Measurements from ENCODE around the gene KANK3. TPM values are rescaled to one million over a fixed set of nuclear protein-coding genes. Genes with fewer than 3 reads are reported as not detected.
A peak's percentile ranks its signal among the peaks of the same experiment; 100 is the strongest.

Gene KANK3
- total and polyA plus RNA-seq, 9 of the 15 experiments (the other 6 are each of a cell fraction or from before 2014, with no cell fraction given) = 0.03 to 0.40 (median 0.08) TPM; not detected in 6

GRCh38 chr19:8304841-8305621, 38.0 kb downstream of the KANK3 start (continued):
- TF ChIP-seq TFAP4 (CRISPR knock-in tag; IDR thresholded peaks at IDR 0.05; ENCODE audit: borderline replicate concordance) (peak; percentile 37; the same call in 1 of the 2 replicates), CREBBP (IDR thresholded peaks at IDR 0.05; ENCODE audit: low read depth, low read length) (no peak), TARDBP (IDR thresholded peaks at IDR 0.05) (no peak)

GRCh38 chr19:8302734-8303133, 40.3 kb downstream of the KANK3 start:
- FAIRE-seq (no peak), DNase-seq (ENCODE audit: extremely low read depth in 1 of 4, low spot score in 3 of 4) (no peak), ATAC-seq (no peak)
- Histone ChIP-seq H3K9me1 (ENCODE audit: control insufficient read depth, insufficient read depth, low read length) (no peaks in the 10 kb centered on the region), H3K4me2 (ENCODE audit: insufficient read depth, low read length) (no peak overlapping the region), H3K9ac (ENCODE audit: insufficient read depth in 1 of 2, low read depth in 2 of 2, low read length in 2 of 2) (no peak overlapping the region; a peak in 1 of 4 replicates), H3K27me3 (ENCODE audit: control insufficient read depth in 2 of 2, insufficient read depth in 2 of 2, low read length in 2 of 2) (no peaks in the 10 kb centered on the region), H3K4me3 (no peak overlapping the region), H3K9me3 (replicated peaks; ENCODE audit: control insufficient read depth, insufficient read depth, low read depth, low read length) (no peaks in the 10 kb centered on the region), H3K36me3 (ENCODE audit: control insufficient read depth, insufficient read depth, low read length) (peaks cover 33% of the 10 kb centered on the region; the same call in 1 of the 3 replicates), H3K79me2 (ENCODE audit: control insufficient read depth, insufficient read depth, low read length) (peaks cover 22% of the 10 kb centered on the region), H2AFZ (ENCODE audit: low read depth, low read length) (no peak overlapping the region), H4K20me1 (replicated peaks; ENCODE audit: control insufficient read depth, insufficient read depth, low read length) (no peaks in the 10 kb centered on the region; the same call in 1 of the 2 replicates), H3K27ac (ENCODE audit: extremely low read depth, low read depth, low read length) (no peak overlapping the region), H3K4me1 (replicated peaks in 1 of 2; ENCODE audit: control insufficient read depth in 2 of 2, insufficient read depth in 2 of 2, low read length in 2 of 2) (peaks cover 24 to 52% of the 10 kb centered on the region in 2 experiments; a peak in 4 of 5 replicates)
- BruUV-seq (replicated peaks) = no TSS peak
- intact Hi-C loops (cut with micrococcal nuclease) (no loop called here), in situ Hi-C loops (cut with MboI) (no loop called here)
- TF ChIP-seq FOSL1 (tag; conservative IDR thresholded peaks at IDR 0.05) (no peak), ZNF24 (IDR thresholded peaks at IDR 0.05) (no peak)
- ChIA-PET CTCF (ENCODE audit: low intra/inter-chr PET ratio) (no interaction called here), POLR2A (interaction anchor here (0.6 to 1.1 kb wide), 4 partner anchors 8 to 58 kb away, joined by 3 to 5 read pairs (median 4); no protein-coding TSS in a partner anchor)
- WGBS (ENCODE audit: insufficient coverage, low coverage, missing lambda C conversion rate) = 81% methylated on average over 7 of the region's 7 CpGs

Measured in K562 (cell line).